Thyroid gland (tissue), 4 donors: ENCODE results near the gene ZBTB48.
"Not testable (repeated sequence)": the region's sequence is repeated elsewhere in the genome, so short reads cannot be mapped to it uniquely, and the experiment has no call there.

Experiments used
- POLR2A ChIP-seq, 2 donors: fragments of 450-650 bp; IDR thresholded peaks; one replicate each; pipeline ENCODE4 v1.6.1; 2017; ENCODE audit warnings: antibody characterized with exemption in 2 of 2, mild to moderate bottlenecking in 2 of 2, moderate library complexity in 1 of 2
- TF ChIP-seq, protein P1 (sequence below), 6 experiments: fragments of 200-600 bp in 3 of 6; fragments of 450-650 bp in 3 of 6; sonication (generic) in 3 of 6; IDR thresholded peaks; one replicate each; pipeline ENCODE4 v1.5.1; 2016 to 2019; ENCODE audit warnings: antibody characterized with exemption in 6 of 6, mild to moderate bottlenecking in 2 of 6, inconsistent platforms in 1 of 6, moderate library complexity in 1 of 6

DNA sequence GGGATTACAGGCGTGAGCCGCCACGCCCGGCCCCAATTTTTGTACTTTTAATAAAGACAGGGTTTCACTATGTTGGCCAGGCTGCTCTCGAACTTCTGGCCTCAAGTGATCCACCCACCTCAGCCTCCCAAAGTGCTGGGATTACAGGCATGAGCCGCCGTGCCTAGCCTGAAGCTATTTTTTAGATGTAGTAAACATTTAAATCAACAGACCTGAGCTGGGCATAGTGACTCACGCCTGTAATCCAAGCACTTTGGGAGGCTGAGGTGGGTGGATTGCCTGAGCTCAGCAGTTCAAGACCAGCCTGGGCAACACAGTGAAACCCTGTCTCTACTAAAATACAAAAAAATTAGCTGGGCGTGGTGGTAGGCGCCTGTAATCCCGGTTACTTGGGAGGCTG is 20.6 kb upstream of the ZBTB48 start:
- TF ChIP-seq, protein P1, sequence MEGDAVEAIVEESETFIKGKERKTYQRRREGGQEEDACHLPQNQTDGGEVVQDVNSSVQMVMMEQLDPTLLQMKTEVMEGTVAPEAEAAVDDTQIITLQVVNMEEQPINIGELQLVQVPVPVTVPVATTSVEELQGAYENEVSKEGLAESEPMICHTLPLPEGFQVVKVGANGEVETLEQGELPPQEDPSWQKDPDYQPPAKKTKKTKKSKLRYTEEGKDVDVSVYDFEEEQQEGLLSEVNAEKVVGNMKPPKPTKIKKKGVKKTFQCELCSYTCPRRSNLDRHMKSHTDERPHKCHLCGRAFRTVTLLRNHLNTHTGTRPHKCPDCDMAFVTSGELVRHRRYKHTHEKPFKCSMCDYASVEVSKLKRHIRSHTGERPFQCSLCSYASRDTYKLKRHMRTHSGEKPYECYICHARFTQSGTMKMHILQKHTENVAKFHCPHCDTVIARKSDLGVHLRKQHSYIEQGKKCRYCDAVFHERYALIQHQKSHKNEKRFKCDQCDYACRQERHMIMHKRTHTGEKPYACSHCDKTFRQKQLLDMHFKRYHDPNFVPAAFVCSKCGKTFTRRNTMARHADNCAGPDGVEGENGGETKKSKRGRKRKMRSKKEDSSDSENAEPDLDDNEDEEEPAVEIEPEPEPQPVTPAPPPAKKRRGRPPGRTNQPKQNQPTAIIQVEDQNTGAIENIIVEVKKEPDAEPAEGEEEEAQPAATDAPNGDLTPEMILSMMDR (IDR thresholded peaks at IDR 0.05), result not testable (repeated sequence)
- TF ChIP-seq POLR2A (IDR thresholded peaks at IDR 0.05), result not testable (repeated sequence)
